ENCODE results near the gene PRSS2. TPM values are rescaled to one million over a fixed set of nuclear protein-coding genes. Genes with fewer than 3 reads are reported as not detected.

Gene PRSS2
- total RNA-seq, 1 donor from 2014 or later = not detected

DNA sequence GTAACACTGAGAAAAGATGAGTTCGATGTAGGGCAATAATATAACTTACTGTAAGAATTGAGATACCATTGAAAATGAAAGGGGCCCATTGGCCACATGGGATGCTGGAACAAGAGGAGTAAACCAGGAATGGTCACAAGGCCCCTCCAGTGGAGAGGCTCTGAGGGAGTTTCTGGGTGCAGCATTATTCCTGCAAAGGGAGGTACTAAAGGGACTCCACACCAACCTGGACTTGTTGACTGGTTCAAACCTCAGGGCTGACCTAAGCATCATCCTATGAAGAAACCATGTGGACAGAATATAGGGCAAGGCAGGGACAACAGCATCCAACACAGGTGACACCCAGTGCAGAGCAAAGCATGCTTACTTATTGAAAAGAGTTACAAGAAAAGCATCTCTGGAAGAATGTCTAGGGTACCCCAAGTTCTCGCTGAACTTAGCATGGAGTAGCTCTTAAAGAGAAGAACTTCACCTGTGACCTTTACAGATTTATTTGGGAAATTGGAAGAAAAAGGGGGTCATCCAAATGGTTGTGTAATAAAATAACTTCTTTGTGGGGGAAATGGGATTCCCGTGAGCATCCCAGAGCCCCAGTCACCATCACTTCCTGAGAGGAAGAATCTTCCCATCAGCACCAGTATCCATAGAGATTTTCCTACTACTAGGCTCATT, 34.7 kb downstream of the PRSS2 start:
- H3K4me1 Mint-ChIP-seq (ENCODE audit: low read depth, unreplicated experiment) = no peaks in the 10 kb centered on the region
- peaks cover 2% of the 10 kb centered on the region for H3K9me3 Mint-ChIP-seq (ENCODE audit: unreplicated experiment)
- peaks cover 3% of the 10 kb centered on the region for H3K27me3 Mint-ChIP-seq (ENCODE audit: unreplicated experiment)
- no peak for DNase-seq
- no peak for TF ChIP-seq CTCF (IDR thresholded peaks at IDR 0.05; ENCODE audit: partially characterized antibody, unreplicated experiment)
- no peaks in the 10 kb centered on the region for H3K36me3 Mint-ChIP-seq (ENCODE audit: unreplicated experiment)
- no peak overlapping the region for H3K27ac Mint-ChIP-seq (ENCODE audit: unreplicated experiment)
- H3K4me3 Mint-ChIP-seq (ENCODE audit: unreplicated experiment) = no peak overlapping the region

GRCh38 chr7:142806022-142806356, 35.2 kb downstream of the PRSS2 start:
- Mint-ChIP-seq H3K4me1 (ENCODE audit: low read depth, unreplicated experiment) (peaks cover under 1% of the 10 kb centered on the region), H3K27me3 (ENCODE audit: unreplicated experiment) (peaks cover 2% of the 10 kb centered on the region), H3K36me3 (ENCODE audit: unreplicated experiment) (no peaks in the 10 kb centered on the region), H3K9me3 (ENCODE audit: unreplicated experiment) (no peaks in the 10 kb centered on the region), H3K4me3 (ENCODE audit: unreplicated experiment) (no peak overlapping the region), H3K27ac (ENCODE audit: unreplicated experiment) (no peak overlapping the region)
- TF ChIP-seq CTCF (IDR thresholded peaks at IDR 0.05; ENCODE audit: partially characterized antibody, unreplicated experiment) = no peak
- no peak for DNase-seq

GRCh38 chr7:142806957-142807356, 36.2 kb downstream of the PRSS2 start:
- H3K36me3 Mint-ChIP-seq (ENCODE audit: unreplicated experiment) = no peaks in the 10 kb centered on the region
- peaks cover under 1% of the 10 kb centered on the region for H3K9me3 Mint-ChIP-seq (ENCODE audit: unreplicated experiment)
- H3K4me1 Mint-ChIP-seq (ENCODE audit: low read depth, unreplicated experiment) = peaks cover 7% of the 10 kb centered on the region
- H3K27ac Mint-ChIP-seq (ENCODE audit: unreplicated experiment) = no peak overlapping the region
- no peak overlapping the region for H3K4me3 Mint-ChIP-seq (ENCODE audit: unreplicated experiment)
- DNase-seq = no peak
- H3K27me3 Mint-ChIP-seq (ENCODE audit: unreplicated experiment) = peaks cover 4% of the 10 kb centered on the region
- TF ChIP-seq CTCF (IDR thresholded peaks at IDR 0.05; ENCODE audit: partially characterized antibody, unreplicated experiment) = no peak

GRCh38 chr7:142807855-142808460, 37.2 kb downstream of the PRSS2 start:
- Mint-ChIP-seq H3K4me1 (ENCODE audit: low read depth, unreplicated experiment) (peaks cover 17% of the 10 kb centered on the region), H3K27ac (ENCODE audit: unreplicated experiment) (no peak overlapping the region), H3K27me3 (ENCODE audit: unreplicated experiment) (peaks cover 4% of the 10 kb centered on the region), H3K36me3 (ENCODE audit: unreplicated experiment) (no peaks in the 10 kb centered on the region), H3K9me3 (ENCODE audit: unreplicated experiment) (peaks cover 2% of the 10 kb centered on the region), H3K4me3 (ENCODE audit: unreplicated experiment) (no peak overlapping the region)
- no peak for TF ChIP-seq CTCF (IDR thresholded peaks at IDR 0.05; ENCODE audit: partially characterized antibody, unreplicated experiment)
- no peak for DNase-seq

GRCh38 chr7:142808461-142808801, 37.7 kb downstream of the PRSS2 start:
- DNase-seq = no peak
- no peak overlapping the region for H3K27ac Mint-ChIP-seq (ENCODE audit: unreplicated experiment)
- no peaks in the 10 kb centered on the region for H3K36me3 Mint-ChIP-seq (ENCODE audit: unreplicated experiment)
- no peak overlapping the region for H3K4me3 Mint-ChIP-seq (ENCODE audit: unreplicated experiment)
- peaks cover 18% of the 10 kb centered on the region for H3K4me1 Mint-ChIP-seq (ENCODE audit: low read depth, unreplicated experiment)
- H3K9me3 Mint-ChIP-seq (ENCODE audit: unreplicated experiment) = peaks cover 2% of the 10 kb centered on the region
- no peak for TF ChIP-seq CTCF (IDR thresholded peaks at IDR 0.05; ENCODE audit: partially characterized antibody, unreplicated experiment)
- peaks cover 4% of the 10 kb centered on the region for H3K27me3 Mint-ChIP-seq (ENCODE audit: unreplicated experiment)
